SK-N-MC (cell line): Measurements from ENCODE around the gene FBF1.
A peak's percentile ranks its signal among the peaks of the same experiment; 100 is the strongest.

Experiments used
- DNase-seq: peaks from one replicate; pipeline ENCODE4 v3.0.0-alpha.2; 2011; ENCODE audit warnings: low read depth, low spot score
- H3K27ac ChIP-seq: fragments of 200-600 bp; sonication (generic); 2 replicates; pipeline ENCODE4 v1.5.1; 2016; ENCODE audit warnings: mixed run types
- H3K36me3 ChIP-seq: fragments of 200-600 bp; sonication (generic); 2 replicates; pipeline ENCODE4 v1.6.1; 2017; ENCODE audit warnings: antibody characterized with exemption, low read length, mixed read lengths; ENCODE audit not compliant: insufficient read depth
- H3K4me3 ChIP-seq: fragments of 200-600 bp; sonication (generic); 2 replicates; pipeline ENCODE4 v1.5.1; 2016
- H3K9ac ChIP-seq: fragments of 200-600 bp; sonication (generic); 2 replicates; pipeline ENCODE4 v1.8.0; 2017; ENCODE audit warnings: mixed run types, mixed read lengths; ENCODE audit not compliant: insufficient read length
- H3K9me3 ChIP-seq: fragments of 200-600 bp; sonication (generic); 2 replicates; pipeline ENCODE4 v1.6.1; 2017; ENCODE audit warnings: low read depth, mild to moderate bottlenecking, antibody characterized with exemption, low read length, moderate library complexity, mixed read lengths
- EZH2 ChIP-seq: fragments of 200-600 bp; sonication (generic); IDR thresholded peaks from one replicate; pipeline ENCODE4 v1.6.1; 2017; ENCODE audit warnings: antibody characterized with exemption
- FOXP2 ChIP-seq: optimal IDR thresholded peaks from 2 replicates; pipeline ENCODE3; 2011; ENCODE audit warnings: mild to moderate bottlenecking, moderate library complexity; ENCODE audit not compliant: insufficient read depth; ENCODE audit errors: extremely low read length, control extremely low read depth
- POLR2AphosphoS5 ChIP-seq: IDR thresholded peaks from 2 replicates; pipeline ENCODE4 v1.6.1; 2012; ENCODE audit warnings: mild to moderate bottlenecking, low read depth, low read length, borderline replicate concordance

Gene FBF1

GRCh38 chr17:75897160-75898019 is 43.5 kb downstream of the FBF1 start:
- H3K9me3 ChIP-seq: no peaks in the 10 kb centered on the region
- DNase-seq: no peak
- peak overlapping the region; percentile 68 for H3K27ac ChIP-seq
- H3K4me3 ChIP-seq: peak overlapping the region; percentile 91
- TF ChIP-seq EZH2: no peak
- TF ChIP-seq POLR2AphosphoS5: no peak
- TF ChIP-seq FOXP2: no peak
- H3K9ac ChIP-seq: peak overlapping the region; percentile 88
- H3K36me3 ChIP-seq: peaks cover 28% of the 10 kb centered on the region; the same call in 1 of the 2 replicates

- peak within 1 kb of the TSS; percentile 88 for H3K9ac ChIP-seq
- no peak for DNase-seq
- peaks cover 23% of the 10 kb centered on the region; the same call in 1 of the 2 replicates for H3K36me3 ChIP-seq
- peak within 1 kb of the TSS; percentile 91 for H3K4me3 ChIP-seq
- TF ChIP-seq POLR2AphosphoS5: peak; percentile 90
- no peak for TF ChIP-seq EZH2
- peak within 1 kb of the TSS; percentile 68 for H3K27ac ChIP-seq
- no peaks in the 10 kb centered on the region for H3K9me3 ChIP-seq
These were observed 44.3 kb downstream of the FBF1 start, which contains the start of gene TRIM65 for GRCh38 chr17:75896415-75897159. Gene TRIM65, minus strand, starts transcription at chr17:75896951. Its CDS starts 14 bp downstream, at chr17:75896937.

- Histone ChIP-seq H3K4me3 (peak overlapping the region; percentile 91), H3K36me3 (peaks cover 13% of the 10 kb centered on the region; the same call in 1 of the 2 replicates), H3K9me3 (no peaks in the 10 kb centered on the region), H3K27ac (no peak overlapping the region), H3K9ac (peak overlapping the region; percentile 88)
- no peak for TF ChIP-seq FOXP2
- no peak; the same call in 1 of the 2 replicates for TF ChIP-seq POLR2AphosphoS5
- no peak for TF ChIP-seq EZH2
- no peak for DNase-seq
These were observed 45.3 kb downstream of the FBF1 start for GRCh38 chr17:75895370-75896155.

- no peak overlapping the region; the same call in 1 of the 2 replicates for H3K27ac ChIP-seq
- TF ChIP-seq FOXP2: no peak
- no peak for TF ChIP-seq POLR2AphosphoS5
- TF ChIP-seq EZH2: no peak
- no peak overlapping the region for H3K9ac ChIP-seq
- no peak overlapping the region for H3K4me3 ChIP-seq
- H3K9me3 ChIP-seq: no peaks in the 10 kb centered on the region
- H3K36me3 ChIP-seq: peaks cover 3% of the 10 kb centered on the region; the same call in 1 of the 2 replicates
- DNase-seq: no peak
These were observed 46.7 kb downstream of the FBF1 start for GRCh38 chr17:75894049-75894733.

- H3K9me3 ChIP-seq: no peaks in the 10 kb centered on the region
- H3K36me3 ChIP-seq: no peaks in the 10 kb centered on the region; the same call in 1 of the 2 replicates
- no peak overlapping the region for H3K4me3 ChIP-seq
- no peak overlapping the region for H3K9ac ChIP-seq
- H3K27ac ChIP-seq: no peak overlapping the region; the same call in 1 of the 2 replicates
- TF ChIP-seq EZH2 (no peak), FOXP2 (no peak), POLR2AphosphoS5 (no peak; the same call in 1 of the 2 replicates)
- DNase-seq: no peak
These were observed 47.4 kb downstream of the FBF1 start for GRCh38 chr17:75893305-75894048.

- H3K36me3 ChIP-seq: no peaks in the 10 kb centered on the region; the same call in 1 of the 2 replicates
- TF ChIP-seq FOXP2: no peak
- TF ChIP-seq POLR2AphosphoS5: no peak
- TF ChIP-seq EZH2: no peak
These were observed 48.2 kb downstream of the FBF1 start for GRCh38 chr17:75892556-75893224.

More at GRCh38 chr17:75892556-75893224, 48.2 kb downstream of the FBF1 start:
- no peak overlapping the region for H3K4me3 ChIP-seq
- no peaks in the 10 kb centered on the region for H3K9me3 ChIP-seq
- no peak for DNase-seq
- H3K27ac ChIP-seq: no peak overlapping the region
- no peak overlapping the region for H3K9ac ChIP-seq
